Measurements from ENCODE around the gene CALR.
"Not testable (repeated sequence)": the region's sequence is repeated elsewhere in the genome, so short reads cannot be mapped to it uniquely, and the experiment has no call there.

The CALR gene

GRCh38 chr19:12913011-12913561 is 25.3 kb upstream of the CALR start:
- Histone ChIP-seq H3K36me3 (ENCODE audit: control insufficient read depth, insufficient read depth, low read length) (no peaks in the 10 kb centered on the region), H3K27me3 (ENCODE audit: control insufficient read depth, insufficient read depth, low read length) (no peaks in the 10 kb centered on the region; the same call in 1 of the 2 replicates), H3K27ac (ENCODE audit: low read length) (no peak overlapping the region), H3K4me3 (ENCODE audit: low read length) (no peak overlapping the region), H3K4me1 (ENCODE audit: control insufficient read depth, insufficient read depth, low read length) (peaks cover 3% of the 10 kb centered on the region; the same call in 1 of the 2 replicates), H3K9me3 (ENCODE audit: control insufficient read depth, insufficient read depth, low read length) (no peaks in the 10 kb centered on the region)
- DNase-seq (ENCODE audit: low read depth, low spot score), result no peak
- WGBS (ENCODE audit: insufficient coverage, insufficient read length), result no CpG with 5 or more reads among the region's 22 CpGs

DNA sequence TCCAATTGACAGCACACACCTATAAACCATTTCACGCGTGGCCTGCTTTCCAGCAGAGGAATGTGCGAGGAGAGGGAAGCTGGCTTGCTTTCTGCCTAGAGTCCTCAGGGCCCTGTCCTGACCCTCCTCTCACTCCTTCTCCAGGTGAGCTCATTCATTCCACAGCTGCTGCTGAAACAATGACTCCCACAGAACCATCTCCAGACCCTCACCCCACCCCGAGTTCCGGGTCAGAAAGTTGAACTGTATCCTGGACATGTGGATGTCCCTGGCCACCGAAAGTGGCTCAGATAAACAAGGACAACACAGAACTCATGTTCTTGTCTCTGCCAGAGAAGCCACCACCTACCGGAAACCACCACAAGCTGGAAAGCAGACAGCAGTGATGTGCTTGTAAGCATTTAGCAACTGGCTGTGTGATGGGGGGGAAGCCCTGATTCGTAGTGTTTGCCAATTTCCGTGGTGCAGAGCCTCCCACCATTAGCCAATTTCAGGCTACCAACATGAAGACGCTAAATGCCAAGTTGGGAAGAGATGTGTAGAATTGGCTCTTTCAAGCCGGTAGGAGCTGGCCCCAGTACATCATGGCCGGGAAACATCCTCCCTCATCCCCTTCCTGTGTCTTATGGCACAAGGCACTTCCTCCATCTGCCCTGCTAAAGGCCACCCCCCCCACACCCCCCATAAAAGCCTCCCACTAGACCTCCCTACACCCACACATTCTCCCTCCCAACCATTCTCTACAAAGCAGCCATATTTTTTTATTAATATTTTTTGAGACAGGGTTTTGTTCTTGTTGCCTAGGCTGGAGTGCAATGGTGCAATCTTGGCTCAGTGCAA is 24.3 kb upstream of the CALR start:
- DNase-seq (ENCODE audit: low read depth, low spot score), result no peak
- no peak overlapping the region for H3K27ac ChIP-seq (ENCODE audit: low read length)
- no peak overlapping the region for H3K4me3 ChIP-seq (ENCODE audit: low read length)
- peaks cover 4% of the 10 kb centered on the region; the same call in 1 of the 2 replicates for H3K27me3 ChIP-seq (ENCODE audit: control insufficient read depth, insufficient read depth, low read length)
- H3K4me1 ChIP-seq (ENCODE audit: control insufficient read depth, insufficient read depth, low read length), result peaks cover 5% of the 10 kb centered on the region
- no peaks in the 10 kb centered on the region for H3K9me3 ChIP-seq (ENCODE audit: control insufficient read depth, insufficient read depth, low read length)
- WGBS (ENCODE audit: insufficient coverage, insufficient read length), result no CpG with 5 or more reads among the region's 12 CpGs
- H3K36me3 ChIP-seq (ENCODE audit: control insufficient read depth, insufficient read depth, low read length), result no peaks in the 10 kb centered on the region

DNA sequence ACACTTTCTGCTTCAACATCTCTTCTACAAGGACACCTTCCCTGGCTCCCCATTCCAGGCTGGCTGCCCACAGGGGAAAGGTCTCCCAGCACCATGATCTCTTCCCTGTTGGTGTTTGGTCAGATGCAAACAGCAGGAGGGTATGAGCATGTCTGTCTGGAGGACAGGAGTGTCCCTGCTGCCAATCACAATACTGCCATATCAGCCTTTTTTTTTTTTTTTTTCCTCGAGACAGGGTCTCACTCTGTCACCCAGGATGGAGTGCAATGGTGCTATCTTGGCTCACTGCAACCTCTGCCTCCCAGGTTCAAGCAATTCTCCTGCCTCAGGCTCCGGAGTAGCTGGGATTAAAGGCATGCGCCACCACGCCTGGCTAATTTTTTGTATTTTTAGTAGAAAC is 22.5 kb upstream of the CALR start:
- WGBS (ENCODE audit: insufficient coverage, insufficient read length), result no CpG with 5 or more reads among the region's 4 CpGs
- not testable (repeated sequence) for H3K27me3 ChIP-seq (ENCODE audit: control insufficient read depth, insufficient read depth, low read length); H3K27ac ChIP-seq (ENCODE audit: low read length); DNase-seq (ENCODE audit: low read depth, low spot score); H3K9me3 ChIP-seq (ENCODE audit: control insufficient read depth, insufficient read depth, low read length); H3K4me1 ChIP-seq (ENCODE audit: control insufficient read depth, insufficient read depth, low read length); H3K36me3 ChIP-seq (ENCODE audit: control insufficient read depth, insufficient read depth, low read length); H3K4me3 ChIP-seq (ENCODE audit: low read length)

- Histone ChIP-seq H3K27ac (ENCODE audit: low read length) (no peak overlapping the region), H3K27me3 (ENCODE audit: control insufficient read depth, insufficient read depth, low read length) (peaks cover 4% of the 10 kb centered on the region; the same call in 1 of the 2 replicates), H3K9me3 (ENCODE audit: control insufficient read depth, insufficient read depth, low read length) (no peaks in the 10 kb centered on the region), H3K4me3 (ENCODE audit: low read length) (no peak overlapping the region), H3K4me1 (ENCODE audit: control insufficient read depth, insufficient read depth, low read length) (peaks cover 3% of the 10 kb centered on the region), H3K36me3 (ENCODE audit: control insufficient read depth, insufficient read depth, low read length) (peaks cover 8% of the 10 kb centered on the region)
- no CpG with 5 or more reads among the region's 14 CpGs for WGBS (ENCODE audit: insufficient coverage, insufficient read length)
- DNase-seq (ENCODE audit: low read depth, low spot score), result no peak
Measured at GRCh38 chr19:12918253-12918652, 20.2 kb upstream of the CALR start.

GRCh38 chr19:12921047-12921446 is 17.4 kb upstream of the CALR start:
- Histone ChIP-seq H3K36me3 (ENCODE audit: control insufficient read depth, insufficient read depth, low read length) (peaks cover 22% of the 10 kb centered on the region), H3K27me3 (ENCODE audit: control insufficient read depth, insufficient read depth, low read length) (peaks cover 4% of the 10 kb centered on the region; the same call in 1 of the 2 replicates), H3K4me3 (ENCODE audit: low read length) (no peak overlapping the region), H3K9me3 (ENCODE audit: control insufficient read depth, insufficient read depth, low read length) (no peaks in the 10 kb centered on the region), H3K4me1 (ENCODE audit: control insufficient read depth, insufficient read depth, low read length) (peaks cover 2% of the 10 kb centered on the region; the same call in 1 of the 2 replicates), H3K27ac (ENCODE audit: low read length) (no peak overlapping the region)
- WGBS (ENCODE audit: insufficient coverage, insufficient read length), result no CpG with 5 or more reads among the region's 3 CpGs
- no peak for DNase-seq (ENCODE audit: low read depth, low spot score)

- no CpG with 5 or more reads among the region's 4 CpGs for WGBS (ENCODE audit: insufficient coverage, insufficient read length)
- Histone ChIP-seq H3K4me1 (ENCODE audit: control insufficient read depth, insufficient read depth, low read length) (peaks cover 2% of the 10 kb centered on the region; the same call in 1 of the 2 replicates), H3K36me3 (ENCODE audit: control insufficient read depth, insufficient read depth, low read length) (peaks cover 32% of the 10 kb centered on the region), H3K4me3 (ENCODE audit: low read length) (no peak overlapping the region), H3K27ac (ENCODE audit: low read length) (no peak overlapping the region), H3K9me3 (ENCODE audit: control insufficient read depth, insufficient read depth, low read length) (no peaks in the 10 kb centered on the region), H3K27me3 (ENCODE audit: control insufficient read depth, insufficient read depth, low read length) (peaks cover 4% of the 10 kb centered on the region; the same call in 1 of the 2 replicates)
- no peak for DNase-seq (ENCODE audit: low read depth, low spot score)
Measured at GRCh38 chr19:12922959-12923358, 15.4 kb upstream of the CALR start.

- DNase-seq (ENCODE audit: low read depth, low spot score), result no peak
- WGBS (ENCODE audit: insufficient coverage, insufficient read length), result no CpG with 5 or more reads among the region's 29 CpGs
- Histone ChIP-seq H3K27me3 (ENCODE audit: control insufficient read depth, insufficient read depth, low read length) (no peaks in the 10 kb centered on the region), H3K4me3 (ENCODE audit: low read length) (no peak overlapping the region), H3K4me1 (ENCODE audit: control insufficient read depth, insufficient read depth, low read length) (no peaks in the 10 kb centered on the region), H3K9me3 (ENCODE audit: control insufficient read depth, insufficient read depth, low read length) (no peaks in the 10 kb centered on the region), H3K27ac (ENCODE audit: low read length) (no peak overlapping the region), H3K36me3 (ENCODE audit: control insufficient read depth, insufficient read depth, low read length) (peaks cover 45% of the 10 kb centered on the region)
Measured at GRCh38 chr19:12924621-12925310, 13.6 kb upstream of the CALR start.

DNA sequence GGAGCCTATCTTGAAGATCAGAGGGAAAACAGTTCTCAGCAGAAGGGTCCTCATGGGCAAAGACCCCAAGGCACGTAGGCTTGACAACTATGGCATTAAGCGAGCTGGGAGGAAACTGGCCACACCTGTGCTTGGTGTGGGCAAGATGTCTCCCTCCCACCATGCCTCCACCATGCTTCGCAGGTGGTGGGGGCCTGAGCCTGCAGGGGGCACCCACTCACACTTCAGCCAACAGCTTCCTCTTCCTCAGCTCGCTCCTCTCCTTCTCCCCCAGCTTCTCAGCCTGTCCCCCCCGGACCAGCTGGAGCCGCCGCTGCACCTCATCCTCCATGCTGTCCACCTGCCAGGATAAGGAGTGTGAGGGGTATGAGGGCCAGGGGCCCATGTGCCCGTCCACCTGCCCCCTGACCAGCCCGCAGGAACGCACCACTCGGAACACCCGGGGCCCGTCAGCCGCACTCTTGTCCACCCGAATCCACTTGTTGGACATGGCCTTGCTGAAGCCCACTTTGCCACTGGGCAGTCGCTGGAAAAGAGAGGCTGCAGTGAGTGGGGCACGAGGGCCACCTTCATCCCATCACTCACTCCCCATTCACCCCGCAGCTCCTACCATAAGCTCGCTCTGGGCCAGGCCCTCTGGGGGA is 8.3 kb upstream of the CALR start:
- WGBS (ENCODE audit: insufficient coverage, insufficient read length), result no CpG with 5 or more reads among the region's 19 CpGs
- DNase-seq (ENCODE audit: low read depth, low spot score), result no peak
- Histone ChIP-seq H3K36me3 (ENCODE audit: control insufficient read depth, insufficient read depth, low read length) (peaks cover 32% of the 10 kb centered on the region), H3K4me1 (ENCODE audit: control insufficient read depth, insufficient read depth, low read length) (peaks cover 4% of the 10 kb centered on the region), H3K4me3 (ENCODE audit: low read length) (no peak overlapping the region), H3K27ac (ENCODE audit: low read length) (no peak overlapping the region), H3K27me3 (ENCODE audit: control insufficient read depth, insufficient read depth, low read length) (no peaks in the 10 kb centered on the region), H3K9me3 (ENCODE audit: control insufficient read depth, insufficient read depth, low read length) (no peaks in the 10 kb centered on the region)

GRCh38 chr19:12932392-12933286 is 5.8 kb upstream of the CALR start:
- no peak overlapping the region for H3K27ac ChIP-seq (ENCODE audit: low read length)
- H3K4me3 ChIP-seq (ENCODE audit: low read length), result peak overlapping the region; percentile 68
- no peak for DNase-seq (ENCODE audit: low read depth, low spot score)
- peaks cover 22% of the 10 kb centered on the region for H3K36me3 ChIP-seq (ENCODE audit: control insufficient read depth, insufficient read depth, low read length)
- no peaks in the 10 kb centered on the region for H3K9me3 ChIP-seq (ENCODE audit: control insufficient read depth, insufficient read depth, low read length)
- peaks cover 4% of the 10 kb centered on the region for H3K4me1 ChIP-seq (ENCODE audit: control insufficient read depth, insufficient read depth, low read length)
- no peaks in the 10 kb centered on the region for H3K27me3 ChIP-seq (ENCODE audit: control insufficient read depth, insufficient read depth, low read length)
- no CpG with 5 or more reads among the region's 16 CpGs for WGBS (ENCODE audit: insufficient coverage, insufficient read length)
